IPS-11a (cell line): ENCODE data around the gene GMPR2.
"Not testable (repeated sequence)": the region's sequence is repeated elsewhere in the genome, so short reads cannot be mapped to it uniquely, and the experiment has no call there.

ENCODE experiments used
- H3K4me3 ChIP-seq: one replicate; pipeline ENCODE4 v1.5.1; 2013; ENCODE audit warnings: low read depth, low read length, control low read depth

GMPR2 gene

DNA sequence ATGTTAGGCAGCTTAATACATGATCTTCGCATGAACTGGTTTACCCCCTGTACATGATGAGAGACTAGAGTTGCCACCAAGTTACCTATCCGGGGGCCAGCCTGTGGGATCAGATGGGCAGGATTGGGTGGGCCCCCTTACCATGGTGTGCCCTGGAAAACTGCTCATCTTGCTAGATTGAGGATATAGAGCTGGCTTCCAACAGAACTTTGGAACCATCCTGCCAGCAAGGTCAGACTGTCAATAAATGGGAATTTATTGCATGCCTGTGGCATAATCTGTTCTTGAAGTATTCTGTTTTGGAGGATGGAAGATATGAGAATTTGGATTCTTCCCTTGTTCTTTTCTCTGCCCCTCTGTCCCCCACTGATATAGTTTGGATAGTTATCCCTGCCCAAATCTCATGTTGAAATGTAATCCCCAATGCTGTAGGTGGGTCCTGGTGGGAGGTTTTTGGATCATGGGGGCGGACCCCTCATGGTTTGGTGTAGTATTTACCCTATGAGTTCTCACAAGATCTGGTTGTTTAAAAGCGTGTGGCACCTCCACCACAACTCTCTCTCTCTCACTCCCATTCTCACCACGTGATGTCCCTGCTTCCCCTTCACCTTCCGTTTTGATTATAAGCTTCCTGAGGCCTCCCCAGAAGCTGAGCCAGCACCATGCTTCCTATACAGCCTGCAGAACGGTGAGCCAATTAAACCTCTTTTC, 33.8 kb upstream of the GMPR2 start:
- no peak overlapping the region for H3K4me3 ChIP-seq

- H3K4me3 ChIP-seq, result not testable (repeated sequence)
Measured at GRCh38 chr14:24202538-24202937, 30.2 kb upstream of the GMPR2 start.

DNA sequence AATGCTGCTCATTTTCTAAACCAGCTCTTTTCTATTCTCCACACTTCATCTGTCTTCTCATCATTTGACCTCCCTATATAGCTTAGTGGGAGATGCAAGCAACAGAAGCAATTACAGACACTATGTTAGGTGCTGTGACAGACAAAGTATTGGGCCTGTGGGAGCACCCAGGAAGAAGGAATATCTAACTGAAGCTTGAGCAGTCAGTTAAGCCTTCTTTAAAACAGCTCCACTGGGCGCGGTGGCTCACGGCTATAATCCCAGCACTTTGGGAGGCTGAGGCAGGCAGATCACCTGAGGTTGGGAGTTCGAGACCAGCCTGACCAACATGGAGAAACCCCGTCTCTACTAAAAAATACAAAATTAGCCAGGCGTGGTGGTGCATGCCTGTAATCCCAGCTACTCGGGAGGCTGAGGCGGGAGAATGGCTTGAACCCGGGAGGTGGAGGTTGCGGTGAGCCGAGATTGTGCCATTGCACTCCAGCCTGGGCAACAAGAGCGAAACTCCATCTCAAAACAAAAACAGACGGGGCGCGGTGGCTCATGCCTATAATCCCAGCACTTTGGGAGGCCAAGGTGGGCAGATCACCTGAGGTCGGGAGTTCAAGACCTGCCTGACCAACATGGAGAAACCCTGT, 29.4 kb upstream of the GMPR2 start:
- H3K4me3 ChIP-seq, result not testable (repeated sequence)

GRCh38 chr14:24204163-24205146, 28.3 kb upstream of the GMPR2 start:
- H3K4me3 ChIP-seq, result no peak overlapping the region

DNA sequence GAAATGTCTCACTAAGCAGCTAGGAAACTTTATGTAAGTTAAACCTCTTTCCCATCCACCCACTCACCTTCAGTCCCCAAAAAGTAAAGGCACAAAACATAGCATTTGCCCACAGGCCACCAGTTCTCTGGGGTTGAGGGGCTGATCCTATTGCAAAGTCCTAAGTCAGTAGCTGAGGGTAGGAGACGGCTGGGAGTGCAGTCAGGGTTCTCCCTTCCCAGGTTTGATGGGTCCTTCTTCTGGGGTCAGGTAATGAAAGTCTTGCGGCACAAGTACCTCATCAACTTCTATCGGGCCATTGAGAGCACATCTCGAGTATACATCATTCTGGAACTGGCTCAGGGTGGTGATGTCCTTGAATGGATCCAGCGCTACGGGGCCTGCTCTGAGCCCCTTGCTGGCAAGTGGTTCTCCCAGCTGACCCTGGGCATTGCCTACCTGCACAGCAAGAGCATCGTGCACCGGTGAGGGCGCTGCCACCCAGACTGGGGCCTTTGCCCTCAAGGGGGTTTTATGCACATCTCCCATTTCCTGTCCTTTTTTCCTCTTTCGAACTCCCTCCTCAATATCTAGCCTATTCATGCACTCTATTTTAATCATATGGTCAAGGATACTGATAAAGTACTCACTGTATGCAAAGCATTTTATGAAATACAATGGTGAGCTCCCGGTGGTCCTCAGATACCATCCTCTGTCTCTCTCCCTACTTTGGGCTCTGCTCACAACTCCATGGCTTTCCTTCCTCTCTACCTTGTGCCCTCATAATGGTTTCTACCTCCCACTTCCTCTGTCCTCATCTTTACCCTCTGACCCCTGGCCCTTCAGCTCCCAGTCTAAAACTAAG, 26.2 kb upstream of the GMPR2 start:
- H3K4me3 ChIP-seq, result no peak overlapping the region

DNA sequence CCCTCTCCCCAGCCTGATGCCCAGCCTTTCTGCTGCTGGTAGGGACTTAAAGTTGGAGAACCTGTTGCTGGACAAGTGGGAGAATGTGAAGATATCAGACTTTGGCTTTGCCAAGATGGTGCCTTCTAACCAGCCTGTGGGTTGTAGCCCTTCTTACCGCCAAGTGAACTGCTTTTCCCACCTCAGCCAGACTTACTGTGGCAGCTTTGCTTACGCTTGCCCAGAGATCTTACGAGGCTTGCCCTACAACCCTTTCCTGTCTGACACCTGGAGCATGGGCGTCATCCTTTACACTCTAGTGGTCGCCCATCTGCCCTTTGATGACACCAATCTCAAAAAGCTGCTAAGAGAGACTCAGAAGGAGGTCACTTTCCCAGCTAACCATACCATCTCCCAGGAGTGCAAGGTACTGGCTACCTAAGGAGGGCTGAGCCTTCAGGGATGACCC, 25.6 kb upstream of the GMPR2 start:
- no peak overlapping the region for H3K4me3 ChIP-seq

- H3K4me3 ChIP-seq, result no peak overlapping the region
Measured at GRCh38 chr14:24207625-24208024, 25.1 kb upstream of the GMPR2 start.

- no peak overlapping the region for H3K4me3 ChIP-seq
Measured at GRCh38 chr14:24211311-24211710, 21.4 kb upstream of the GMPR2 start.

DNA sequence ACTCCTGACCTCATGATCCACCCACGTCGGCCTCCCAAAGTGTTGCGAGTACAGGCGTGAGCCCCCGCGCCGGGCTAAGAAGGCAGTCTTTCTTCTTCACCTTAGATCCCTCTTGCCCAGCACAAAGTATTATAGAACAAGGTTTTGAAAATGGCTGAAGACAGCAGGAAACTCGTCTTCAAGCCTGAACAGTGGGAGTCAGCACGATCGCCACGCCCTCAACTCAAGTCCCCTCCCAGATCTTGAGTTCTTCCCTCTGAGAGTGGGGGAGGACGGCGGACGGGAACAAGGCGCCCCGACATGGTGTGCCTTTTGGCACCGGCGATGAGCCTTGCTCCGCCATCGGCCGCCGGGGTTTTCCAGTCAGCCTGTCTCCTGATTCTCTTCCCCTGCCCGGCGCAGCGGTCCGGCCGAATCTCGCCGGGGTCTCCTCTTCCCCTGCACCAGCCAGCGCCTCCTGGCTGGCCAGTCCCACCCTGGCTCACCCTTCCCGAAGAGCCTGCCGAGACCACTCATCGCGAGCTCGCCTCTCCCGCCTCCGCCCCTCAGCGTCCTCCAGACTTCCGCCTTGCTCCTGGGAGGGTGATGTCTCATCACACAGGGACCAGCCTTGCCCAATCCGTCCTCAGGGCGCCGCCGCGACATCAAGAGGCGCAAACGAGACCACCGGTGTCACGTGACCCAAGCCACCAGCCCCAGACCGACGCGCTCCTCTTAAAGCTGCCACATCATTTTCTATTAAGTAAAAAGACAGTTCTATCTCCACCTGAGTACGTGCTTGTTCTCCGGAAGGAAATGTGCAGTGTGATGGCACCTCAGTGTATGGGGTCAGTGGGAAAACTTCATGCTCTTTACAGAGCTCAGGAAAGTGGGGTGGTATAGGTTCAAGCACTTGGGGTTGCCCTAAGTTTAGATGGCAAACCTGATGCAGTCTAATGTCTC, 19.5 kb upstream of the GMPR2 start, which contains the start of gene CHMP4A:
Gene CHMP4A (minus strand): TSS at position 565 of the 942 bp plus-strand sequence. CDS start 49 bp downstream, at position 516.
- peak within 1 kb of the TSS; percentile 89 for H3K4me3 ChIP-seq

- H3K4me3 ChIP-seq, result peak overlapping the region; percentile 89
Measured at GRCh38 chr14:24213866-24214662, 18.7 kb upstream of the GMPR2 start.

GRCh38 chr14:24215495-24216344, 17.0 kb upstream of the GMPR2 start, which contains the start of gene MDP1:
Gene MDP1, minus strand, starts transcription at chr14:24216066. Its CDS starts 111 bp downstream, at chr14:24215955.
- H3K4me3 ChIP-seq, result peak within 1 kb of the TSS; percentile 76

DNA sequence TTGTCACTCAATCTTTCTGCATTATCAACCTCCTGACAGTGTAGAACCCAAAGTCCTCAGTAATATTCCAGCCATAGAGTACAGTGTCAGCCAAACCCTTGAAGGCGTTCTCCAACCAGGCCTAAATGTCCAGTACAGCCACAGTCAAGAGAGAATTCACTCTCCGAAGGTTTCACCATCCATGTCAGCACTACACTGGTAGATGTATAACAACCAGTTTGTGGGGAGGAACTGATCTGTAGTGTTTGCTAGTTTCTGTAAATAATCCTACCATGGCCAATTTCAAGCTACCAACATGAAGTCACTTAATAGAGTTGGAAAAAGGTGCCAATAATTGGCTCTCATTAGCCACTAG, 16.4 kb upstream of the GMPR2 start:
- no peak overlapping the region for H3K4me3 ChIP-seq

DNA sequence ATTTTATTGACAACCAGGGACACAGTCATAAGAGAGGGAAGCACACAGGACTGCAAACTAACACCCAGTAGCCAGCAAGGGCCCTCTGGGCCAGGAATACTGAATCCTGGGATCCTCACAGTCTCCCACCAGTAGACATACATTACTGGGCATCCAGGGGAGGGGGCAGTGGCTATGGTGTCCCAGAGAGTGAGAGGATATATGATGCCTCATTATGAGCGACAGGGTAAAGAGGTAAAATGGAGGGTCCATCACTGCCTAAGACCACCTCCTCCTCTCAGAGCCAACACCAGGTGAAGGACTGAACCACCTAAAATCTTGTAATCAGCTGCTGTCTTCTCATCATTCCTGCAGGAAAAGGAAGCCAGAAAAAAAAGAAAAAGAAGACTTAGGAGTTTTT, 15.9 kb upstream of the GMPR2 start:
- not testable (repeated sequence) for H3K4me3 ChIP-seq

- H3K4me3 ChIP-seq, result no peak overlapping the region
Measured at GRCh38 chr14:24219080-24219479, 13.6 kb upstream of the GMPR2 start.

DNA sequence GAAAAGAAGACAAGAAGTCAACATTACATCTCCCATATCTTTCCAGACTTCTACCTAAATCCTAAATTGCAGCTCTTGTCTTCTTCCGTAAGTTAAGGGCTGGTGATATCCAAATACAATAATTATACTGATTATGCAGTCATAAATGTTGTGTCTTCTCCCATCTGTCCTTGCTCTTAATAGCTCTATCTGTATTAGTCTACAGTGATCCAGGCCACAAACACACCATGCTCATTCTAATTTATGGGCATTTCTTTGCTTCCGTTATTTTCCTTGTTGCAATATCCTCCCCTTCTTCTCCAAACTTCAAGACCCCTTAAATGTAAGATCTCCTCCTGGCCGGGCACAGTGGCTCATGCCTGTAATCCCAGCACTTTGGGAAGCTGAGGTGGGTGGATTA, 13.2 kb upstream of the GMPR2 start:
- H3K4me3 ChIP-seq, result no peak overlapping the region

DNA sequence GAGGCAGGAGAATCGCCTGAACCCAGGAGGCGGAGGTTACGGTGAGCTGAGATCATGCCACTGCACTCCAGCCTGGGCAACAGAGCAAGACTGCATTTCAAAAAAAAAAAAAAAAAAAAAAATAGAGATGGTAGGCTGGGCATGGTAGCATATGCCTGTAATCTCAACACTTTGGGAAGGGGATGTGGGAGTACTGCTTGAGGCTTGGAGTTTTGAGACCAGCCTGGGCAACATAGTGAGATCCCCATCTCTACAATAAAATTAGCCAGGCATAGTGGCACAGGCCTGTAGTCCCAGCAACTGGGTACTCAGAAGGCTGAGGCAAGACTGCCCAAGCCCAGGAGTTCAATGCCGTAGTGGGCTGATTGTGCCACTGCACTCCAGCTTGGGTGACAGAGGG, 9.7 kb upstream of the GMPR2 start:
- not testable (repeated sequence) for H3K4me3 ChIP-seq

DNA sequence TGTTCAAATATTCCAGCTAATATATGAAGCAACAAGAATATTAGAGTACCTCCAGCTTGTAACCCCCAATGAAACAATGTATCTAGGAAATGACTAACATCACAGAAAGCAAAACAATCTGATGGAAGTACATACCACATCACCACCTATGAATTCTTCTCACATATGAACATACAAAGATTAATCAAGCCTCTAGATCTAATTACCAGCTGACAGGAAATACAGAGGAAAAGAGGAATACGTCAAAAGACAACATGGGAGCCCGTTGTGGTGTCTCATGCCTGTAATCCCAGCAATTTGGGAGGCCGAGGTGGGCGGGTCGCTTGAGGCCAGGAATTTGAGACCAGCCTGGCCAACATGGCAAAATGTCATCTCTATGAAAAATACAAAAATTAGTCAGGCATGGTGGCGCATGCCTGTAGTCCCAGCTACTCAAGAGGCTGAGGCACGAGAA, 8.1 kb upstream of the GMPR2 start:
- no peak overlapping the region for H3K4me3 ChIP-seq
